Nephron (organoid): ENCODE data around the gene PRDM1.

Experiments used
- H3K27ac Mint-ChIP-seq, 3 experiments: 2 replicates each; pipeline ENCODE4 v1.8.0; 2020; ENCODE audit warnings: mixed read lengths in 3 of 3, mild to moderate bottlenecking in 2 of 3, moderate library complexity in 1 of 3
- H3K27me3 Mint-ChIP-seq: 2 replicates; pipeline ENCODE4 v1.8.0; 2021; ENCODE audit warnings: low read depth, mild to moderate bottlenecking, moderate library complexity, mixed read lengths
- H3K36me3 Mint-ChIP-seq: 2 replicates; pipeline ENCODE4 v1.8.0; 2020; ENCODE audit warnings: low read depth, mixed read lengths
- H3K4me1 Mint-ChIP-seq: 2 replicates; pipeline ENCODE4 v1.8.0; 2020; ENCODE audit warnings: mixed read lengths
- H3K4me3 Mint-ChIP-seq, 3 experiments: 2 replicates each; pipeline ENCODE4 v1.8.0; 2020; ENCODE audit warnings: mild to moderate bottlenecking in 3 of 3, mixed read lengths in 3 of 3, moderate library complexity in 2 of 3
- H3K9me3 Mint-ChIP-seq: 2 replicates; pipeline ENCODE4 v1.8.0; 2020; ENCODE audit warnings: mixed read lengths
- TF ChIP-seq, protein P1 (sequence below), 3 experiments: fragments of 200-600 bp; sonication (generic); IDR thresholded peaks; one replicate each; pipeline ENCODE4 v1.5.0; 2021; ENCODE audit warnings: antibody characterized with exemption in 3 of 3; ENCODE audit not compliant: unreplicated experiment in 3 of 3

PRDM1 gene

GRCh38 chr6:106085984-106086813 is at the start of gene PRDM1:
PRDM1 (plus strand) TSS chr6:106086336; CDS start chr6:106086554, 218 bp downstream.
- TF ChIP-seq, protein P1, sequence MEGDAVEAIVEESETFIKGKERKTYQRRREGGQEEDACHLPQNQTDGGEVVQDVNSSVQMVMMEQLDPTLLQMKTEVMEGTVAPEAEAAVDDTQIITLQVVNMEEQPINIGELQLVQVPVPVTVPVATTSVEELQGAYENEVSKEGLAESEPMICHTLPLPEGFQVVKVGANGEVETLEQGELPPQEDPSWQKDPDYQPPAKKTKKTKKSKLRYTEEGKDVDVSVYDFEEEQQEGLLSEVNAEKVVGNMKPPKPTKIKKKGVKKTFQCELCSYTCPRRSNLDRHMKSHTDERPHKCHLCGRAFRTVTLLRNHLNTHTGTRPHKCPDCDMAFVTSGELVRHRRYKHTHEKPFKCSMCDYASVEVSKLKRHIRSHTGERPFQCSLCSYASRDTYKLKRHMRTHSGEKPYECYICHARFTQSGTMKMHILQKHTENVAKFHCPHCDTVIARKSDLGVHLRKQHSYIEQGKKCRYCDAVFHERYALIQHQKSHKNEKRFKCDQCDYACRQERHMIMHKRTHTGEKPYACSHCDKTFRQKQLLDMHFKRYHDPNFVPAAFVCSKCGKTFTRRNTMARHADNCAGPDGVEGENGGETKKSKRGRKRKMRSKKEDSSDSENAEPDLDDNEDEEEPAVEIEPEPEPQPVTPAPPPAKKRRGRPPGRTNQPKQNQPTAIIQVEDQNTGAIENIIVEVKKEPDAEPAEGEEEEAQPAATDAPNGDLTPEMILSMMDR (IDR thresholded peaks at IDR 0.05; ENCODE audit: unreplicated experiment in 3 of 3) = peak in 1 of 3 experiments; percentile 31
- H3K9me3 Mint-ChIP-seq = no peaks in the 10 kb centered on the region
- H3K4me1 Mint-ChIP-seq = peaks cover 24% of the 10 kb centered on the region
- peak within 1 kb of the TSS; percentile 10 to 74 (median 48) for H3K27ac Mint-ChIP-seq
- peak within 1 kb of the TSS; percentile 86 to 90 (median 89) for H3K4me3 Mint-ChIP-seq
- no peaks in the 10 kb centered on the region for H3K36me3 Mint-ChIP-seq
- peaks cover 94% of the 10 kb centered on the region for H3K27me3 Mint-ChIP-seq

GRCh38 chr6:106037060-106037459 is 49.1 kb upstream of the PRDM1 start:
- no peak overlapping the region for H3K27ac Mint-ChIP-seq
- no peaks in the 10 kb centered on the region for H3K27me3 Mint-ChIP-seq
- H3K9me3 Mint-ChIP-seq = peaks cover 32% of the 10 kb centered on the region
- peaks cover 14% of the 10 kb centered on the region for H3K36me3 Mint-ChIP-seq
- TF ChIP-seq, protein P1 (IDR thresholded peaks at IDR 0.05; ENCODE audit: unreplicated experiment in 3 of 3) = no peak
- no peaks in the 10 kb centered on the region for H3K4me1 Mint-ChIP-seq
- H3K4me3 Mint-ChIP-seq = no peak overlapping the region

DNA sequence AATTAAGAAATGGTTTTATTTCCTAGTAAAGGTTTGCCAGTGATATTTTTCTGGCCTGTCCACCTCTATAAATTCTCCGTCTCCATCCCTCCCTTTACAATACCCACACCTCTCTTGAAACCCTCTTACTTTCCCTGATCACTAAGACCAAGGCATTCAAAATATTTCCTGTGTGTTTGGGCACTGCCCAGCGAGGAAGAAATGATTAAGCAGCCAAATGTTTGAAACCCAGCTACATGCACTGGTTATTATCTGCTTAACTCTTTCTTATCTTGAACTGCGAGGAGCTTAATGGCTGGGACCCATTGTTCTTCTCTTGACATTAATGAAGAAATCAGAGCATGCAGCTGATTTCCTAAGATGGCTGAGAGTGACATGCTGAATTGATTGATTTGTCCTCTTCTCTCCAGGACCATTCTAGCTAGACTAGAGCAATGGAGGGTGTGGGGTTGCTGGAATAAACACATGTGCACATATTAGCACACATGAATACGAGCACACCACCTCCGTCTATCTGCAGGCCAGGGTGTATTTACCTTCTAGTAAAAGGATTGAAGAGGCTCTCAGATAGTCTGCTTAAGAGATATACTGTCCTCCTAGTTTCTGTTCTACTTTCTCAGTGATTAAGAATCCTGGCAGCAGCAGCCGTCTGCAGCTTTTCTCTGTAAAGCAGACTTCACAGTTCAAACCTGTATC is 46.1 kb upstream of the PRDM1 start:
- no peaks in the 10 kb centered on the region for H3K27me3 Mint-ChIP-seq
- H3K4me1 Mint-ChIP-seq = no peaks in the 10 kb centered on the region
- H3K27ac Mint-ChIP-seq = no peak overlapping the region
- H3K36me3 Mint-ChIP-seq = peaks cover 14% of the 10 kb centered on the region
- no peak overlapping the region for H3K4me3 Mint-ChIP-seq
- H3K9me3 Mint-ChIP-seq = peaks cover 31% of the 10 kb centered on the region
- TF ChIP-seq, protein P1 (IDR thresholded peaks at IDR 0.05; ENCODE audit: unreplicated experiment in 3 of 3) = no peak

GRCh38 chr6:106044151-106044550 is 42.0 kb upstream of the PRDM1 start:
- H3K27me3 Mint-ChIP-seq = no peaks in the 10 kb centered on the region
- TF ChIP-seq, protein P1 (IDR thresholded peaks at IDR 0.05; ENCODE audit: unreplicated experiment in 3 of 3) = no peak
- no peak overlapping the region for H3K4me3 Mint-ChIP-seq
- peaks cover 2% of the 10 kb centered on the region for H3K9me3 Mint-ChIP-seq
- no peaks in the 10 kb centered on the region for H3K36me3 Mint-ChIP-seq
- no peak overlapping the region for H3K27ac Mint-ChIP-seq
- H3K4me1 Mint-ChIP-seq = no peaks in the 10 kb centered on the region

DNA sequence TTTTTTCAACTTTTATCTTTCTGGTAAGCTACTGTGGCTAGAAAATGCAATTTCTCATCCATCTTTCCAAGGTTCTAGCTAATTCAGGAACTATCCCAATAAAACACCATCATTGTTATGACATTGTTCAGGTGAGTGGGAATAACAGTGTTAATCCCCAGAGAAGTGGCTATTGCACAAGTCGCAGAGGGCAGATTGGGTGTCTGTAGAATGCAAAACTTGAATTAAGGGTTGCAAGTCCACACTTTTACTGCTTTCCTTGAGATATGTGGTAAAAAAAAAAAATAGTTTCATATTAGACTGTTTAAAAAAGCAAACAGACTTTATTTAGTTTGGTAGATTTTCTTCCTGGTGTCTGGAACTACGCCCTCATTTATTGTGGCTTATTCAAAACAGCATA is 41.1 kb upstream of the PRDM1 start:
- Mint-ChIP-seq H3K9me3 (no peaks in the 10 kb centered on the region), H3K36me3 (no peaks in the 10 kb centered on the region), H3K4me3 (no peak overlapping the region), H3K4me1 (no peaks in the 10 kb centered on the region), H3K27ac (no peak overlapping the region), H3K27me3 (peaks cover 6% of the 10 kb centered on the region)
- TF ChIP-seq, protein P1 (IDR thresholded peaks at IDR 0.05; ENCODE audit: unreplicated experiment in 3 of 3) = no peak
